ENCODE data around the gene SCG5.

The SCG5 gene

DNA sequence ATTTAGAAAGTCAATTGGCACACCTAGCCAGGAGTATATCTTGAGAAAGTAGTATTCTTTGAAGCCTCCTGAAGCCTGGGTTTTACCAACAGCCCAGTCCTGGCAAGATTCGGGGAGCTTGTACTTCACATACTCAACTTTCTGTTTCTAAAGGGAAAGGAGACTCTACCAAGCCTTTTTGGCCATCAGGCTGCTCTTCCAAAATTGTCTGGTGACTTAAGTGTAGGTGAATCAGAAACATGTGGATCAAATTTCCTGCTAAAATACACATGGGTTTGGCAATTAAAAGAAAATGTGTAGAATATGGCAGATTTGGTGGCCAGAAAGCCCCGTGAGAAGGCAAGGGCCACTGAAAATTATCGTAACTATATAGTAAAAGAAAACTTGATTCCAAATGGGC, 60.4 kb downstream of the SCG5 start:
- no peak for DNase-seq (ENCODE audit: low read depth)
- H3K4me3 ChIP-seq (replicated peaks; ENCODE audit: low read depth, low read length), result no peak overlapping the region
- TF ChIP-seq, protein P1, sequence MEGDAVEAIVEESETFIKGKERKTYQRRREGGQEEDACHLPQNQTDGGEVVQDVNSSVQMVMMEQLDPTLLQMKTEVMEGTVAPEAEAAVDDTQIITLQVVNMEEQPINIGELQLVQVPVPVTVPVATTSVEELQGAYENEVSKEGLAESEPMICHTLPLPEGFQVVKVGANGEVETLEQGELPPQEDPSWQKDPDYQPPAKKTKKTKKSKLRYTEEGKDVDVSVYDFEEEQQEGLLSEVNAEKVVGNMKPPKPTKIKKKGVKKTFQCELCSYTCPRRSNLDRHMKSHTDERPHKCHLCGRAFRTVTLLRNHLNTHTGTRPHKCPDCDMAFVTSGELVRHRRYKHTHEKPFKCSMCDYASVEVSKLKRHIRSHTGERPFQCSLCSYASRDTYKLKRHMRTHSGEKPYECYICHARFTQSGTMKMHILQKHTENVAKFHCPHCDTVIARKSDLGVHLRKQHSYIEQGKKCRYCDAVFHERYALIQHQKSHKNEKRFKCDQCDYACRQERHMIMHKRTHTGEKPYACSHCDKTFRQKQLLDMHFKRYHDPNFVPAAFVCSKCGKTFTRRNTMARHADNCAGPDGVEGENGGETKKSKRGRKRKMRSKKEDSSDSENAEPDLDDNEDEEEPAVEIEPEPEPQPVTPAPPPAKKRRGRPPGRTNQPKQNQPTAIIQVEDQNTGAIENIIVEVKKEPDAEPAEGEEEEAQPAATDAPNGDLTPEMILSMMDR (IDR thresholded peaks at IDR 0.05; ENCODE audit: low read length, missing control alignments), result no peak

DNA sequence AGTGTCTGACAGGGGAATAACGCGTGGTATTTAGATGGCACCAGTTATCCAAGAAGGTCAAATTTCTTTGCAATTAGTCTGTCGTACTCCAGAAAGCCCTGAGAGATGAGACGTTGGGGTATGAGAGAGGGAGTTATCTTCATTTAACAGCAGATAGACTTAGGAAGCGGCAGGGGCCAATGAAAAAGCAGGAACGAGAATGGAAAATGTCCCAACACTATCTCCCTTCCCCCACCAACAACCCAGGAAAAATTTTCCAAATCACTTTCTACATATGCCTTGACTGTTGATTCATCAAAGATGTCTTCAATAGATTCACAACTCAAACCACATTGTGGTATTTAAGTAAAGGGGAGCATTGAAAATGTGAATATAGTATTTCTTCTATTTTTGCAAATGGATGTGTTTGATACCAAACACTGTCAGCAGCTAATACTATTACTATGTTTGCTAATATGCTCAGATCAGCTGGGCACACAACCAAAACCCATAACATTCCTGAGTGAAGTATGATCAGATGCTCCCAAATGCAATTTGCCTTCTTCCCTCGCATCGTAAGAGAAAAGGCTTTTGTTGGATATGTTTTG, 63.0 kb downstream of the SCG5 start:
- no peak for DNase-seq (ENCODE audit: low read depth)
- H3K4me3 ChIP-seq (replicated peaks; ENCODE audit: low read depth, low read length), result no peak overlapping the region
- TF ChIP-seq, protein P1 (IDR thresholded peaks at IDR 0.05; ENCODE audit: low read length, missing control alignments), result no peak

DNA sequence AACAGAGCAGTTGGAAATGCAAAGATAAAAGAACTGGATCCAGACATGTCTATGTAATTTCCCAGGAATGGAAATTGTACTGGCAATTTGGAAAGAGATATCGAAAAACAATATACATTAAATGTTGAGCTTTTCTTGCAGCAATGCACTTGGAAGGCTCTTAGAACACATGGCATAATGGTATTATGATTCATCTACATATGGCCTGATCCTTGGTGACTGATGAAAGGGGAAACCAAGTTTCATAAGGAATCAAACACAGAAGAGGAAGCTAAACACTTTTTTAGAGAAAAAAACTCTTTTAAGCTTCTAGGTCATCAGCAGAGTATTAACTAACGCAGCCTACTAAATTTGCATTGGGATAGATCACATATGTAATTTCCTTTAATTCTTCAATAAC, 63.9 kb downstream of the SCG5 start:
- no peak overlapping the region for H3K4me3 ChIP-seq (replicated peaks; ENCODE audit: low read depth, low read length)
- TF ChIP-seq, protein P1 (IDR thresholded peaks at IDR 0.05; ENCODE audit: low read length, missing control alignments), result no peak
- DNase-seq (ENCODE audit: low read depth), result no peak

DNA sequence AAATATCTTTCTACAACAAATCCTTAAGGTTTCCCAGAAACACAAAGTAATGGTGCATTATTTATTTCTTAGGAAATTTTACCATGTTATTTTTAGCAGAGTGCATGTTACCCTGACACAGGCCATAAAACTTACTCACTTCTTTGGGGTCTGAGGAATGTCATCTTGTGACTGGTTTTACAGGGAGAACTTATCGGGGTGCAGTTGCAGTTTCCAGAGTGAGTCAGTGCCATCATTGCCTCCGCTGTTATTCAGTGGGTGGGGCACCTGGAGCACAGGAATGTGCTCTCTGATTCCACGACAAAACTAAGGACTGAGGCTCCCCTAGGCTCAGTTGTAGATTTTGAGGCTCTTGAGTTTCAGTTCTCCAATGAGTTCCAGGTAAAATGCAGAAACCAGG, 65.2 kb downstream of the SCG5 start:
- DNase-seq (ENCODE audit: low read depth), result no peak
- H3K4me3 ChIP-seq (replicated peaks; ENCODE audit: low read depth, low read length), result no peak overlapping the region
- TF ChIP-seq, protein P1 (IDR thresholded peaks at IDR 0.05; ENCODE audit: low read length, missing control alignments), result no peak

DNA sequence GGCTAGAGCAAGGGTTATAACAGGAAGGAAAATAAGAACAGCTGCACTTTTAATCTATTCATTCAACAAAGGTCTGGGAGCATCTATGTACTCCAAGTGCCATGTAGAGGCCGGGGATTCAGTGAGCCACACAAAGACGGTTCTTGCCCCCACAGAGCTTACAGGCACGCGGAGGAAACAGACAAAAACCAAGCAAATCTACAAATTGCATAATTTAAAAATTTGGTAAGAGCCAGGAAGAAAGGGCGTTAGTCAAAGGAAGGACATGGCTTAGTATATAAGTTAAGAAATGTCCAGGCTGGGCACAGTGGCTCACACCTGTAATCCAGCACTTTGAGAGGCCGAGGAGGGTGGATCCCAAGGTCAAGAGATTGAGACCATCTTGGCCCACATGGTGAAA, 65.9 kb downstream of the SCG5 start:
- no peak overlapping the region for H3K4me3 ChIP-seq (replicated peaks; ENCODE audit: low read depth, low read length)
- TF ChIP-seq, protein P1 (IDR thresholded peaks at IDR 0.05; ENCODE audit: low read length, missing control alignments), result no peak
- no peak for DNase-seq (ENCODE audit: low read depth)

DNA sequence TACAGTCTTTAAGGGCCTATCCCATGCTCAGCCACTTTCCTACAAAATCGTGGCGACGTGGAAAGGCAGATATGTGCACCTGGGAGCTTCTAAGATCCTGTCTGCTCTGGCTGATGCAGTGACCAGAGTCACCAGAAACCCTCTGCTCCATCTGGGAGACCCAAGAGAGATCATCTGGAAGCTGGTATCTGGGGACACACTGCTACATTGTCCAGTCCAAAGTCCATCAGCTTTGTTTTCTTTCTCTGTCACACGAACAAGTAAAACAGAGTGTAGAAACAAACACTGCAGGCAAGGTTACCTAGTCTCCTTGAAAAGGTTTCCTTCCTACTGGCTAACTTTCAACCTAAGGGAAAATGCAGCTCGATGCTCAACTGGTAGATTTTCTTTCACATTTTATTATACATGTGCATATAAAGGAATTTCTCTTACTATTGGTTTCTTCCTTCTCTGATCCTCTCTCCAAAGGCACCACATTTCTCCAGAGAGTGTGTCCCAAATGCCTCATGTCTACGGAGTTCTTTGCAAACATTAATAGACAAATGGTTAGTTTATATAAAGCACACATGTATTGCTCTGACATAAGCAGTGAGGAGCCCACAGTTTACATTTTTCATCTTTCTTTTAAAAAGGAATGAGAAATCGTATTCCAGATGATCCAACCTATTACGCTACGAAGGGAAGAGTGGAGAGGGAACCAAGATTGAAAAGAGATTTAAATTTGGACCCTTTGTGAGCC, 68.0 kb downstream of the SCG5 start:
- TF ChIP-seq, protein P1 (IDR thresholded peaks at IDR 0.05; ENCODE audit: low read length, missing control alignments), result no peak
- DNase-seq (ENCODE audit: low read depth), result no peak
- no peak overlapping the region for H3K4me3 ChIP-seq (replicated peaks; ENCODE audit: low read depth, low read length)

DNA sequence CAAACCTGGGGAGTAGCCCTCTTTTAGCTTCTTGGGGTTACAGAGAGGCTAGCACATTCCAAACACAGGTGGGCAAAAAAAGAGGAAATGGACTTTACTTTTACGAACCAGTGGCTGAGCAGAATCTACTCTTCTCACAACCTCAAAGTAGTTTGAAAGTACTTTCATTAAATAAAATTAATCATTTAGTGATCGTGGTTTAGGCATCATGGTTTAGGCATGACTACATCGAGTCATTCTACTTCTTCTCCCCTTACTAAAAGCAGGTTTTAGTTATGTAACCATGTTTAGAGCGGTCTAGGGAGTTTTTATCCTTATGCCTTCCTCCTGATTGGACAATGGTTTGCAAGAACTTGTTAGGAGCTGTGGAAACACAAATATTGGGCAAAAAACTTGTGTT, 73.8 kb downstream of the SCG5 start:
- no peak overlapping the region for H3K4me3 ChIP-seq (replicated peaks; ENCODE audit: low read depth, low read length)
- TF ChIP-seq, protein P1 (IDR thresholded peaks at IDR 0.05; ENCODE audit: low read length, missing control alignments), result no peak
- DNase-seq (ENCODE audit: low read depth), result no peak

Data from fibroblast of pulmonary artery (primary cell).